HG03521 (cell line): ENCODE data around the gene FRMD4A.
"Not testable (repeated sequence)": the region's sequence is repeated elsewhere in the genome, so short reads cannot be mapped to it uniquely, and the experiment has no call there.

Source experiments
- ATAC-seq: cut with Tn5 transposase; IDR thresholded peaks from one replicate; pipeline ENCODE4 v1.9.1; 2021; ENCODE audit warnings: mild to moderate bottlenecking, moderate library complexity; ENCODE audit not compliant: unreplicated experiment

FRMD4A gene

GRCh38 chr10:13867822-13868221, 462.9 kb downstream of the FRMD4A start:
- ATAC-seq: no peak

GRCh38 chr10:13865758-13866491, 464.8 kb downstream of the FRMD4A start:
- no peak for ATAC-seq

GRCh38 chr10:13865220-13865619, 465.5 kb downstream of the FRMD4A start:
- ATAC-seq: not testable (repeated sequence)

GRCh38 chr10:13862546-13863233, 468.0 kb downstream of the FRMD4A start:
- ATAC-seq: no peak

GRCh38 chr10:13860886-13861285, 469.8 kb downstream of the FRMD4A start:
- no peak for ATAC-seq

- ATAC-seq: no peak
Measured at GRCh38 chr10:13859979-13860654, 470.6 kb downstream of the FRMD4A start.

GRCh38 chr10:13858709-13859108, 472.0 kb downstream of the FRMD4A start:
- ATAC-seq: no peak

- no peak for ATAC-seq
Measured at GRCh38 chr10:13857451-13857850, 473.3 kb downstream of the FRMD4A start.

- no peak for ATAC-seq
Measured at GRCh38 chr10:13853854-13854253, 476.9 kb downstream of the FRMD4A start.

GRCh38 chr10:13852872-13853271, 477.9 kb downstream of the FRMD4A start:
- ATAC-seq: no peak

GRCh38 chr10:13851906-13852305, 478.8 kb downstream of the FRMD4A start:
- ATAC-seq: no peak

GRCh38 chr10:13848520-13849445, 481.9 kb downstream of the FRMD4A start:
- no peak for ATAC-seq

- ATAC-seq: no peak
Measured at GRCh38 chr10:13847201-13847631, 483.5 kb downstream of the FRMD4A start.

GRCh38 chr10:13845897-13846296, 484.8 kb downstream of the FRMD4A start:
- ATAC-seq: no peak

GRCh38 chr10:13844651-13845050, 486.1 kb downstream of the FRMD4A start:
- ATAC-seq: no peak

GRCh38 chr10:13842117-13842516, 488.6 kb downstream of the FRMD4A start:
- ATAC-seq: no peak

GRCh38 chr10:13840036-13840435, 490.7 kb downstream of the FRMD4A start:
- no peak for ATAC-seq

- ATAC-seq: no peak
Measured at GRCh38 chr10:13839430-13839990, 491.2 kb downstream of the FRMD4A start.

GRCh38 chr10:13839030-13839429, 491.7 kb downstream of the FRMD4A start:
- no peak for ATAC-seq

- ATAC-seq: no peak
Measured at GRCh38 chr10:13837966-13838365, 492.8 kb downstream of the FRMD4A start.
